B cell (primary cell): Measurements from ENCODE around the gene TRRAP.

Source experiments
- EZH2 ChIP-seq: IDR thresholded peaks from 2 replicates; pipeline ENCODE4 v1.6.1; 2012; ENCODE audit warnings: borderline replicate concordance, low read depth, mild to moderate bottlenecking, moderate library complexity, low read length; ENCODE audit not compliant: insufficient read depth, poor library complexity, severe bottlenecking
- TF ChIP-seq, protein P1 (sequence below): fragments of 200-600 bp; IDR thresholded peaks from one replicate; pipeline ENCODE4 v1.8.0; 2022; ENCODE audit warnings: antibody characterized with exemption, mild to moderate bottlenecking

DNA sequence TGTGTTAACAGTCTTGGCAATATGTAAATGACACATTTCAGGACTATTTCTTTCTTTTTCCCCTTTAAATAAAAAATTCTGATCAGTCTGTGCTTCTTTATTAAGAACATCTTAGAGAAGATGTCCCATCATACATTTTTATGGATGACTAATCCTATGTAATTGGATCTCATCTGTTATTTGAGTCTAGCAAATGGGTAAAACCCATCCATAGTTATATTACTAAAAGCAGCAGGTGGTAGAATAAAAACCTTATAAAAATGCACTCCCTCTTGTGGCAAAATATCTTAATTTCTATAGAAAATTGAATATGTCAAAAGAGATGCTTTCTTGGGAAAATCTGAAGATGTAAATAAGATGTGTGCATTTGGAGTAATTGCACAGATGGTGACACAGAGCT lies 35.3 kb downstream of the TRRAP start:
- TF ChIP-seq, protein P1, sequence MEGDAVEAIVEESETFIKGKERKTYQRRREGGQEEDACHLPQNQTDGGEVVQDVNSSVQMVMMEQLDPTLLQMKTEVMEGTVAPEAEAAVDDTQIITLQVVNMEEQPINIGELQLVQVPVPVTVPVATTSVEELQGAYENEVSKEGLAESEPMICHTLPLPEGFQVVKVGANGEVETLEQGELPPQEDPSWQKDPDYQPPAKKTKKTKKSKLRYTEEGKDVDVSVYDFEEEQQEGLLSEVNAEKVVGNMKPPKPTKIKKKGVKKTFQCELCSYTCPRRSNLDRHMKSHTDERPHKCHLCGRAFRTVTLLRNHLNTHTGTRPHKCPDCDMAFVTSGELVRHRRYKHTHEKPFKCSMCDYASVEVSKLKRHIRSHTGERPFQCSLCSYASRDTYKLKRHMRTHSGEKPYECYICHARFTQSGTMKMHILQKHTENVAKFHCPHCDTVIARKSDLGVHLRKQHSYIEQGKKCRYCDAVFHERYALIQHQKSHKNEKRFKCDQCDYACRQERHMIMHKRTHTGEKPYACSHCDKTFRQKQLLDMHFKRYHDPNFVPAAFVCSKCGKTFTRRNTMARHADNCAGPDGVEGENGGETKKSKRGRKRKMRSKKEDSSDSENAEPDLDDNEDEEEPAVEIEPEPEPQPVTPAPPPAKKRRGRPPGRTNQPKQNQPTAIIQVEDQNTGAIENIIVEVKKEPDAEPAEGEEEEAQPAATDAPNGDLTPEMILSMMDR, result peak; percentile 15
- no peak for TF ChIP-seq EZH2
